K562 (cell line): ENCODE measurements around the gene DPP4.

Source experiments
- ATF1 ChIP-seq, 2 experiments: fragments of 450-650 bp in 1 of 2; IDR thresholded peaks; 2 replicates each; pipeline ENCODE4 v1.6.1; 2016; ENCODE audit warnings: missing compliant biosample characterization in 1 of 2, missing genetic modification characterization in 1 of 2
- CC2D1A ChIP-seq: fragments of 450-650 bp; IDR thresholded peaks from 2 replicates; pipeline ENCODE4 v1.6.1; 2017; ENCODE audit warnings: mild to moderate bottlenecking
- CCAR2 ChIP-seq: fragments of 200-400 bp; formaldehyde crosslinking; IDR thresholded peaks from 2 replicates; pipeline ENCODE4 v1.6.1; 2017; ENCODE audit warnings: mild to moderate bottlenecking, low read depth, low read length
- MAX ChIP-seq: sonication (generic); formaldehyde crosslinking; IDR thresholded peaks from 2 replicates; pipeline ENCODE4 v1.9.0; 2022; ENCODE audit warnings: mild to moderate bottlenecking, missing genetic modification reagents
- POLR2AphosphoS5 ChIP-seq: IDR thresholded peaks from 2 replicates; pipeline ENCODE4 v1.6.1; 2011; ENCODE audit warnings: mild to moderate bottlenecking, low read depth, low read length, moderate library complexity; ENCODE audit not compliant: control insufficient read depth, insufficient read depth
- POLR2H ChIP-seq: IDR thresholded peaks from 2 replicates; pipeline ENCODE4 v1.6.1; 2016; ENCODE audit warnings: missing genetic modification characterization, low read depth, mild to moderate bottlenecking, control low read depth, missing compliant biosample characterization, moderate library complexity
- RFX5 ChIP-seq: IDR thresholded peaks from 2 replicates; pipeline ENCODE4 v1.6.1; 2011; ENCODE audit warnings: low read depth, mild to moderate bottlenecking, improper control_type of control experiment, low read length
- ZNF134 ChIP-seq: fragments of 250-450 bp; sonication (Bioruptor Pico); conservative IDR thresholded peaks from 2 replicates; pipeline ENCODE4 v1.4.0; 2020
- ZNF644 ChIP-seq: fragments of 200-800 bp; sonication (Bioruptor generic); IDR thresholded peaks from 2 replicates; pipeline ENCODE4 v1.6.1; 2016; ENCODE audit warnings: low read depth, missing genetic modification characterization, missing compliant biosample characterization
- TF ChIP-seq, protein P1 (sequence below): sonication (generic); formaldehyde crosslinking; IDR thresholded peaks from 2 replicates; pipeline ENCODE4 v1.8.0; 2022; ENCODE audit warnings: mild to moderate bottlenecking, missing genetic modification reagents
- TF ChIP-seq, protein P2 (sequence below), 3 experiments: IDR thresholded peaks in 2 of 3; conservative IDR thresholded peaks in 1 of 3; 2 replicates each; pipeline ENCODE4 v1.5.1; 2011 to 2012; ENCODE audit warnings: low read length in 3 of 3, mild to moderate bottlenecking in 3 of 3, control low read depth in 2 of 3, improper control_type of control experiment in 1 of 3, inconsistent platforms in 1 of 3, low read depth in 1 of 3, mixed read lengths in 1 of 3, moderate library complexity in 1 of 3; ENCODE audit not compliant: insufficient read depth in 2 of 3

GRCh38 chr2:161992531-161992930 is 81.5 kb downstream of the DPP4 start:
- no peak for TF ChIP-seq CC2D1A
- TF ChIP-seq MAX (CRISPR knock-in tag) = no peak
- TF ChIP-seq ZNF644 (tag) = no peak
- TF ChIP-seq, protein P1, sequence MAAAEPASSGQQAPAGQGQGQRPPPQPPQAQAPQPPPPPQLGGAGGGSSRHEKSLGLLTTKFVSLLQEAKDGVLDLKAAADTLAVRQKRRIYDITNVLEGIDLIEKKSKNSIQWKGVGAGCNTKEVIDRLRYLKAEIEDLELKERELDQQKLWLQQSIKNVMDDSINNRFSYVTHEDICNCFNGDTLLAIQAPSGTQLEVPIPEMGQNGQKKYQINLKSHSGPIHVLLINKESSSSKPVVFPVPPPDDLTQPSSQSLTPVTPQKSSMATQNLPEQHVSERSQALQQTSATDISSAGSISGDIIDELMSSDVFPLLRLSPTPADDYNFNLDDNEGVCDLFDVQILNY (CRISPR knock-in tag) = no peak
- TF ChIP-seq POLR2H (tag) = no peak
- TF ChIP-seq POLR2AphosphoS5 = no peak
- TF ChIP-seq ZNF134 = no peak
- TF ChIP-seq, protein P2, sequence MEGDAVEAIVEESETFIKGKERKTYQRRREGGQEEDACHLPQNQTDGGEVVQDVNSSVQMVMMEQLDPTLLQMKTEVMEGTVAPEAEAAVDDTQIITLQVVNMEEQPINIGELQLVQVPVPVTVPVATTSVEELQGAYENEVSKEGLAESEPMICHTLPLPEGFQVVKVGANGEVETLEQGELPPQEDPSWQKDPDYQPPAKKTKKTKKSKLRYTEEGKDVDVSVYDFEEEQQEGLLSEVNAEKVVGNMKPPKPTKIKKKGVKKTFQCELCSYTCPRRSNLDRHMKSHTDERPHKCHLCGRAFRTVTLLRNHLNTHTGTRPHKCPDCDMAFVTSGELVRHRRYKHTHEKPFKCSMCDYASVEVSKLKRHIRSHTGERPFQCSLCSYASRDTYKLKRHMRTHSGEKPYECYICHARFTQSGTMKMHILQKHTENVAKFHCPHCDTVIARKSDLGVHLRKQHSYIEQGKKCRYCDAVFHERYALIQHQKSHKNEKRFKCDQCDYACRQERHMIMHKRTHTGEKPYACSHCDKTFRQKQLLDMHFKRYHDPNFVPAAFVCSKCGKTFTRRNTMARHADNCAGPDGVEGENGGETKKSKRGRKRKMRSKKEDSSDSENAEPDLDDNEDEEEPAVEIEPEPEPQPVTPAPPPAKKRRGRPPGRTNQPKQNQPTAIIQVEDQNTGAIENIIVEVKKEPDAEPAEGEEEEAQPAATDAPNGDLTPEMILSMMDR (IDR thresholded peaks at IDR 0.05 in 2 of 3, conservative IDR thresholded peaks at IDR 0.05 in 1 of 3; ENCODE audit: insufficient read depth in 2 of 3, low read depth in 1 of 3, low read length in 3 of 3) = no peak
- TF ChIP-seq CCAR2 = no peak
- no peak for TF ChIP-seq RFX5
- no peak for TF ChIP-seq ATF1 (CRISPR knock-in tag; IDR thresholded peaks at IDR 0.05)
- no peak for TF ChIP-seq ATF1 (tag; IDR thresholded peaks at IDR 0.05)
